Fibroblast of the aortic adventitia (primary cell): ENCODE results near the gene RFTN1. TPM values are rescaled to one million over a fixed set of nuclear protein-coding genes. Genes with fewer than 3 reads are reported as not detected.

Experiments used
- DNase-seq: peaks from one replicate; pipeline ENCODE4 v3.0.0-alpha.2; 2010; ENCODE audit warnings: low read depth
- H3K4me3 ChIP-seq: 2 replicates; pipeline ENCODE4 v1.5.1; 2011; ENCODE audit warnings: low read depth, mild to moderate bottlenecking, control low read depth, low read length, moderate library complexity
- total RNA-seq: library from RNA; depleted of rRNA; stranded (reverse); fragments of >200 nt; gene quantifications from 2 replicates; pipeline ENCODE4 v1.2.3, GENCODE V29; 2012; ENCODE audit warnings: low replicate concordance
- TF ChIP-seq, protein P1 (sequence below): IDR thresholded peaks from 2 replicates; pipeline ENCODE4 v1.5.1; 2011; ENCODE audit warnings: mild to moderate bottlenecking, low read length, control low read depth, inconsistent platforms; ENCODE audit not compliant: insufficient read depth

Gene RFTN1
- total RNA-seq, 1 donor, result 54.7 TPM

DNA sequence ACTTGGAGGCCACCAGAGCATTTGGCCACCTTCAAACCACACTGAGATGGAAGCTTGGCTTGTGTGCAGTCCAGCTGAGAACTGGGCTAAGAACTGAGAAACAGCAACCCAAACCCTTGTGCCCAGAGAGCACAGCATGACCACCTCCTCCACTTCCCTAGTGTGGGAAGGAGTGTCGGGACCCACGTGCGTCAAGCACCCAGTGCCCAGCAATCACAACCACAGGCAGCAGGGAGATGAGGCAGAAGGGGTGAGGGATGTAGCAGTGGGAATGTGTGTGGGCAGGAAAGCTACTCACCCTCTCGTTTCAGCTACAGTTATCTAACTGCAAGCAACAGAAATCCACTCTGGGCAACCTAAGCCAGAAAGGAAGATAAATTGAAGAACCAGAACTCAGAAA lies 25.0 kb upstream of the RFTN1 start:
- no peak for DNase-seq
- no peak overlapping the region for H3K4me3 ChIP-seq
- TF ChIP-seq, protein P1, sequence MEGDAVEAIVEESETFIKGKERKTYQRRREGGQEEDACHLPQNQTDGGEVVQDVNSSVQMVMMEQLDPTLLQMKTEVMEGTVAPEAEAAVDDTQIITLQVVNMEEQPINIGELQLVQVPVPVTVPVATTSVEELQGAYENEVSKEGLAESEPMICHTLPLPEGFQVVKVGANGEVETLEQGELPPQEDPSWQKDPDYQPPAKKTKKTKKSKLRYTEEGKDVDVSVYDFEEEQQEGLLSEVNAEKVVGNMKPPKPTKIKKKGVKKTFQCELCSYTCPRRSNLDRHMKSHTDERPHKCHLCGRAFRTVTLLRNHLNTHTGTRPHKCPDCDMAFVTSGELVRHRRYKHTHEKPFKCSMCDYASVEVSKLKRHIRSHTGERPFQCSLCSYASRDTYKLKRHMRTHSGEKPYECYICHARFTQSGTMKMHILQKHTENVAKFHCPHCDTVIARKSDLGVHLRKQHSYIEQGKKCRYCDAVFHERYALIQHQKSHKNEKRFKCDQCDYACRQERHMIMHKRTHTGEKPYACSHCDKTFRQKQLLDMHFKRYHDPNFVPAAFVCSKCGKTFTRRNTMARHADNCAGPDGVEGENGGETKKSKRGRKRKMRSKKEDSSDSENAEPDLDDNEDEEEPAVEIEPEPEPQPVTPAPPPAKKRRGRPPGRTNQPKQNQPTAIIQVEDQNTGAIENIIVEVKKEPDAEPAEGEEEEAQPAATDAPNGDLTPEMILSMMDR, result no peak

DNA sequence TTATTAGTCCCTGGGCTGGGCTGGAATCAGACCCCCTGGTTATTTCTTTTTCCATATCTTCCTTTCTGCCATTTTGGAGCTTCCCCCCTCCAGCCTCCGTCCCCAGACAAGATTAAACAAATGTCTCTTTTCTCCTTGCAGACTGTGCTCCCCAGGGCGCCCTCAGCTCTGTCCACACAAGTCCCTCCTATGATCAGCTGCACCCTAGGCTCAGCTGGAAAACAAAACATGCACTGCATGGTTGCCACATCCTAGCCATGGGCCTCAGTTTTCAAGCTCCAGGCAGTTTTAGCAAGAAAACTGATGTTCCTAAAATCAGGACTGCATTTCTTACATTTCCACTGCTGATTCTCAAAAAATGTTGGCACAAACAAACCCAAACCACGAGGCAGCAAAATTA lies 23.5 kb upstream of the RFTN1 start:
- no peak overlapping the region for H3K4me3 ChIP-seq
- TF ChIP-seq, protein P1, result no peak
- DNase-seq, result no peak

DNA sequence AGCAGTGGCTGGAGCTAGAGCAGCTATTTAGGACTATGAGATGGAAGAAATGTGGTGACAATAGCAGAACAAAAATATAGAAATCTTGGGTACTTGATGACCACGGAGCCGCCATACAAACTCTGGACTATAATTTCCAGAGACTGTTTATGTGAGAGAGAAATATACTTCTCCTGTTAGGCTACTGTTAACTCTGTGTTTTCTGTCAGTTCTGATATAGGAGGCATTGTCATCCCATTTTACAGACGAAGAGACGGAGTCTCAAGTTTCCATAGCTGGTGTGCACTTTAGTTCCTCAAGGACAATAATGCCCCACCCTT lies 22.8 kb upstream of the RFTN1 start:
- no peak for DNase-seq
- TF ChIP-seq, protein P1, result no peak
- no peak overlapping the region for H3K4me3 ChIP-seq

DNA sequence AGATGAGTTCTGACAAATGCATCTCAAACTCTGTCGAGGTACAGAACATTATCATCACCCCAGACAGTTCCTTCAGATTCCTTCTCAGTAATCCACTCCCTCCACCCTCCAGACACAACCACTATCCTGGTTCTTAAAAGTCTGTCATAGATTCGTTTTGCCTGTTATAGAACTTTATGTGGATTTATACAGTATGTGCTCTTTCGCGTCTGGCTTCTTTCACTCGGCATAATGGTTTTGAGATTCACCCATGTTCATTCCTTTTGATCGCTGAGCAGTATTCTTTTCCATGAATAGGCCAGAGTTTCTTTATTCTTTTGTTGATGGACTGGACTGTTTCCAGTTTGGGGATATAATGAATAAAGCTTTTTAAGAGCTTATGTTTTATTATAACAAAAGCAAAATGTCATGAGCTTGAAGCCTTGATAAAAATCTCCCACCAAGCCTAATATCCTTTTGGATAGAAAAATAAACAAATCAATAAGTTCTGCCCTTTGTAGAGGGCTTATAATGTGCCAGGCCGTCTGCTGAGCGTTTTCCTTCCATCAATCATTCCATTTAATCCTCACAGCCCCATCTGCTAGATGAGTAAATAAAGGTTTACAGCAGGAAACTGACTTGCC lies 21.3 kb upstream of the RFTN1 start:
- TF ChIP-seq, protein P1, result no peak
- DNase-seq, result no peak
- no peak overlapping the region for H3K4me3 ChIP-seq

- TF ChIP-seq, protein P1, result no peak
- H3K4me3 ChIP-seq, result no peak overlapping the region
- no peak for DNase-seq
Measured at GRCh38 chr3:16533928-16534574, 20.6 kb upstream of the RFTN1 start.

- no peak overlapping the region for H3K4me3 ChIP-seq
- DNase-seq, result no peak
- TF ChIP-seq, protein P1, result peak; percentile 7
Measured at GRCh38 chr3:16529264-16529663, 15.8 kb upstream of the RFTN1 start.

DNA sequence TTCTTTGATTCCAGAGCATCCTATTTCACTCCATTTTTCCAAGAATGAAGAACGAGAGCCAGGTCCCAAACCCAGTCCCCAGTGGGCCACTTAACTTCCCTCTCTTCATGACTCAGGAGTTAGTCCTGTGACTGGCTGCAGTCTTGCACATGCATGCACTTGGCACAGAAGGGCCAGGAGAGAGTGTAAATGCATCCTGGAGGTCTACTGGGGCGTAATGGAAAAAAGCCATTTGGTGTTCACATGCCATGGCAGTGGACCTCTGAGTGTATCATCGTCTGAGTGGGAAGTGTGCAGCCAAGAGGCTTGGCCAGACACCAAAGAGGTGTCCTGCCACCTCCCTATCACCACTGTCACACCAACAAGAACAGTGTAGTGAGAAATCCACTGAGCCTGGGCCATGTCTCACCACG lies 15.1 kb upstream of the RFTN1 start:
- TF ChIP-seq, protein P1, result no peak
- no peak overlapping the region for H3K4me3 ChIP-seq
- no peak for DNase-seq
